Memory B cell (primary cell): ENCODE data around the gene DIAPH2.
A peak's percentile ranks its signal among the peaks of the same experiment; 100 is the strongest.

Source experiments
- ATAC-seq: fragments of 150-1000 bp; cut with Tn5 transposase; 2 replicates; pipeline ENCODE4 v1.10.0; 2021; ENCODE audit warnings: low read depth, mild to moderate bottlenecking, moderate library complexity
- DNase-seq, 2 donors: peaks; one replicate each; pipeline ENCODE4 v3.0.0; 2022; ENCODE audit warnings: low spot score in 2 of 2
- H3K27ac Mint-ChIP-seq: one replicate; pipeline ENCODE4 v1.8.0; 2022; ENCODE audit warnings: mild to moderate bottlenecking, moderate library complexity, mixed read lengths
- H3K27me3 Mint-ChIP-seq: one replicate; pipeline ENCODE4 v1.8.0; 2022; ENCODE audit warnings: mixed read lengths
- H3K36me3 Mint-ChIP-seq: one replicate; pipeline ENCODE4 v1.8.0; 2022; ENCODE audit warnings: mild to moderate bottlenecking, mixed read lengths
- H3K4me1 Mint-ChIP-seq: one replicate; pipeline ENCODE4 v1.8.0; 2022; ENCODE audit warnings: mixed read lengths
- H3K4me3 Mint-ChIP-seq: one replicate; pipeline ENCODE4 v1.8.0; 2022; ENCODE audit warnings: mild to moderate bottlenecking, moderate library complexity, mixed read lengths
- H3K9me3 Mint-ChIP-seq: one replicate; pipeline ENCODE4 v1.8.0; 2022; ENCODE audit warnings: mixed read lengths

The DIAPH2 gene

GRCh38 chrX:96984538-96984937, 299.9 kb downstream of the DIAPH2 start:
- H3K27ac Mint-ChIP-seq, result no peak overlapping the region
- H3K4me1 Mint-ChIP-seq, result no peaks in the 10 kb centered on the region
- DNase-seq (no peak), ATAC-seq (no peak)
- H3K4me3 Mint-ChIP-seq, result no peak overlapping the region
- H3K9me3 Mint-ChIP-seq, result no peaks in the 10 kb centered on the region
- no peaks in the 10 kb centered on the region for H3K27me3 Mint-ChIP-seq
- no peaks in the 10 kb centered on the region for H3K36me3 Mint-ChIP-seq

- ATAC-seq, result no peak
- no peak overlapping the region for H3K4me3 Mint-ChIP-seq
- H3K27me3 Mint-ChIP-seq, result no peaks in the 10 kb centered on the region
- H3K36me3 Mint-ChIP-seq, result no peaks in the 10 kb centered on the region
- H3K9me3 Mint-ChIP-seq, result no peaks in the 10 kb centered on the region
- H3K4me1 Mint-ChIP-seq, result no peaks in the 10 kb centered on the region
- no peak overlapping the region for H3K27ac Mint-ChIP-seq
- no peak for DNase-seq
Measured at GRCh38 chrX:96985046-96985445, 300.4 kb downstream of the DIAPH2 start.

- H3K9me3 Mint-ChIP-seq, result no peaks in the 10 kb centered on the region
- peaks cover 2% of the 10 kb centered on the region for H3K4me1 Mint-ChIP-seq
- H3K27me3 Mint-ChIP-seq, result no peaks in the 10 kb centered on the region
- H3K4me3 Mint-ChIP-seq, result no peak overlapping the region
- H3K27ac Mint-ChIP-seq, result no peak overlapping the region
- DNase-seq, result no peak
- ATAC-seq, result no peak
- H3K36me3 Mint-ChIP-seq, result peaks cover 2% of the 10 kb centered on the region
Measured at GRCh38 chrX:96987228-96987627, 302.6 kb downstream of the DIAPH2 start.

GRCh38 chrX:96989830-96990571, 305.4 kb downstream of the DIAPH2 start:
- Mint-ChIP-seq H3K36me3 (peaks cover 8% of the 10 kb centered on the region), H3K27me3 (no peaks in the 10 kb centered on the region), H3K9me3 (peaks cover 1% of the 10 kb centered on the region), H3K4me3 (no peak overlapping the region), H3K4me1 (peaks cover 17% of the 10 kb centered on the region), H3K27ac (no peak overlapping the region)
- ATAC-seq (no peak), DNase-seq (no peak)

- Mint-ChIP-seq H3K9me3 (peaks cover 1% of the 10 kb centered on the region), H3K4me1 (peaks cover 17% of the 10 kb centered on the region), H3K36me3 (peaks cover 9% of the 10 kb centered on the region), H3K27me3 (no peaks in the 10 kb centered on the region), H3K27ac (peak overlapping the region; percentile 51), H3K4me3 (no peak overlapping the region)
- ATAC-seq (peak; percentile 70), DNase-seq (no peak)
Measured at GRCh38 chrX:96994093-96994492, 309.5 kb downstream of the DIAPH2 start.

GRCh38 chrX:96997196-96997595, 312.6 kb downstream of the DIAPH2 start:
- peaks cover 13% of the 10 kb centered on the region for H3K36me3 Mint-ChIP-seq
- H3K9me3 Mint-ChIP-seq, result peaks cover 1% of the 10 kb centered on the region
- peaks cover 21% of the 10 kb centered on the region for H3K4me1 Mint-ChIP-seq
- ATAC-seq, result no peak
- H3K4me3 Mint-ChIP-seq, result no peak overlapping the region
- H3K27ac Mint-ChIP-seq, result no peak overlapping the region
- no peaks in the 10 kb centered on the region for H3K27me3 Mint-ChIP-seq
- no peak for DNase-seq

- DNase-seq (no peak), ATAC-seq (peak; percentile 88)
- H3K27ac Mint-ChIP-seq, result peak overlapping the region; percentile 97
- peaks cover 10% of the 10 kb centered on the region for H3K36me3 Mint-ChIP-seq
- no peaks in the 10 kb centered on the region for H3K27me3 Mint-ChIP-seq
- H3K4me3 Mint-ChIP-seq, result peak overlapping the region; percentile 29
- peaks cover 3% of the 10 kb centered on the region for H3K9me3 Mint-ChIP-seq
- H3K4me1 Mint-ChIP-seq, result peaks cover 9% of the 10 kb centered on the region
Measured at GRCh38 chrX:97000682-97001368, 316.2 kb downstream of the DIAPH2 start.

GRCh38 chrX:97006167-97006566, 321.5 kb downstream of the DIAPH2 start:
- no peaks in the 10 kb centered on the region for H3K27me3 Mint-ChIP-seq

GRCh38 chrX:97009391-97009790, 324.7 kb downstream of the DIAPH2 start:
- Mint-ChIP-seq H3K27me3 (no peaks in the 10 kb centered on the region), H3K4me3 (no peak overlapping the region)

More at GRCh38 chrX:97006167-97006566, 321.5 kb downstream of the DIAPH2 start:
- Mint-ChIP-seq H3K4me1 (peaks cover 5% of the 10 kb centered on the region), H3K9me3 (peaks cover 3% of the 10 kb centered on the region), H3K27ac (no peak overlapping the region), H3K36me3 (peaks cover 8% of the 10 kb centered on the region), H3K4me3 (no peak overlapping the region)
- ATAC-seq, result no peak
- no peak for DNase-seq

GRCh38 chrX:97011540-97011939, 326.9 kb downstream of the DIAPH2 start:
- Mint-ChIP-seq H3K36me3 (peaks cover 2% of the 10 kb centered on the region), H3K9me3 (no peaks in the 10 kb centered on the region), H3K4me1 (peaks cover 3% of the 10 kb centered on the region), H3K27ac (no peak overlapping the region), H3K27me3 (no peaks in the 10 kb centered on the region), H3K4me3 (no peak overlapping the region)
- DNase-seq (no peak), ATAC-seq (no peak)

More at GRCh38 chrX:97009391-97009790, 324.7 kb downstream of the DIAPH2 start:
- ATAC-seq (no peak), DNase-seq (no peak)
- Mint-ChIP-seq H3K4me1 (peaks cover 3% of the 10 kb centered on the region), H3K36me3 (peaks cover 5% of the 10 kb centered on the region), H3K9me3 (no peaks in the 10 kb centered on the region), H3K27ac (no peak overlapping the region)

GRCh38 chrX:97016106-97016505, 331.5 kb downstream of the DIAPH2 start:
- no peak overlapping the region for H3K4me3 Mint-ChIP-seq

GRCh38 chrX:97021680-97022079, 337.0 kb downstream of the DIAPH2 start:
- ATAC-seq (no peak), DNase-seq (no peak)
- peaks cover 2% of the 10 kb centered on the region for H3K36me3 Mint-ChIP-seq
- H3K27ac Mint-ChIP-seq, result no peak overlapping the region
- H3K4me3 Mint-ChIP-seq, result no peak overlapping the region
- H3K4me1 Mint-ChIP-seq, result peaks cover 2% of the 10 kb centered on the region
- no peaks in the 10 kb centered on the region for H3K9me3 Mint-ChIP-seq
- H3K27me3 Mint-ChIP-seq, result no peaks in the 10 kb centered on the region

More at GRCh38 chrX:97016106-97016505, 331.5 kb downstream of the DIAPH2 start:
- DNase-seq (no peak), ATAC-seq (no peak)
- Mint-ChIP-seq H3K36me3 (peaks cover 2% of the 10 kb centered on the region), H3K27ac (no peak overlapping the region), H3K27me3 (no peaks in the 10 kb centered on the region), H3K4me1 (no peaks in the 10 kb centered on the region), H3K9me3 (no peaks in the 10 kb centered on the region)

- Mint-ChIP-seq H3K36me3 (peaks cover 5% of the 10 kb centered on the region), H3K4me1 (peaks cover 2% of the 10 kb centered on the region), H3K27ac (no peak overlapping the region), H3K9me3 (no peaks in the 10 kb centered on the region), H3K4me3 (no peak overlapping the region), H3K27me3 (no peaks in the 10 kb centered on the region)
- no peak for ATAC-seq
- no peak for DNase-seq
Measured at GRCh38 chrX:97026406-97026805, 341.8 kb downstream of the DIAPH2 start.

GRCh38 chrX:97027384-97027922, 342.8 kb downstream of the DIAPH2 start:
- no peak for ATAC-seq
- no peak overlapping the region for H3K4me3 Mint-ChIP-seq

More at GRCh38 chrX:97027384-97027922, 342.8 kb downstream of the DIAPH2 start:
- Mint-ChIP-seq H3K4me1 (peaks cover 2% of the 10 kb centered on the region), H3K27ac (no peak overlapping the region), H3K27me3 (no peaks in the 10 kb centered on the region), H3K36me3 (peaks cover 5% of the 10 kb centered on the region), H3K9me3 (no peaks in the 10 kb centered on the region)
- DNase-seq, result no peak
